H4 (cell line): ENCODE results near the gene PLCB1. TPM values are rescaled to one million over a fixed set of nuclear protein-coding genes. Genes with fewer than 3 reads are reported as not detected.
"Not testable (repeated sequence)": the region's sequence is repeated elsewhere in the genome, so short reads cannot be mapped to it uniquely, and the experiment has no call there.

ENCODE experiments used
- DNase-seq: peaks from one replicate; pipeline ENCODE4 v3.0.0-alpha.2; 2015; ENCODE audit warnings: low spot score
- total RNA-seq: library from RNA; depleted of rRNA; stranded (reverse); fragments of >200 nt; shearing (Covaris generic); gene quantifications from 2 replicates; pipeline ENCODE4 v1.2.3, GENCODE V29; 2014

The PLCB1 gene
- total RNA-seq, 1 experiment from 2014 or later, result 9.0 TPM

GRCh38 chr20:8402798-8403197, 270.7 kb downstream of the PLCB1 start:
- no peak for DNase-seq

GRCh38 chr20:8404912-8405635, 273.0 kb downstream of the PLCB1 start:
- DNase-seq, result no peak

- no peak for DNase-seq
Measured at GRCh38 chr20:8406391-8406790, 274.3 kb downstream of the PLCB1 start.

- DNase-seq, result no peak
Measured at GRCh38 chr20:8408587-8409307, 276.7 kb downstream of the PLCB1 start.

- DNase-seq, result no peak
Measured at GRCh38 chr20:8413691-8414090, 281.6 kb downstream of the PLCB1 start.

GRCh38 chr20:8414586-8415274, 282.7 kb downstream of the PLCB1 start:
- DNase-seq, result peak; percentile 56

GRCh38 chr20:8421981-8422380, 289.9 kb downstream of the PLCB1 start:
- DNase-seq, result no peak

- DNase-seq, result no peak
Measured at GRCh38 chr20:8423482-8423881, 291.4 kb downstream of the PLCB1 start.

GRCh38 chr20:8424010-8424409, 291.9 kb downstream of the PLCB1 start:
- peak; percentile 31 for DNase-seq

- DNase-seq, result no peak
Measured at GRCh38 chr20:8425016-8425415, 292.9 kb downstream of the PLCB1 start.

GRCh38 chr20:8425802-8426201, 293.7 kb downstream of the PLCB1 start:
- no peak for DNase-seq

- no peak for DNase-seq
Measured at GRCh38 chr20:8427419-8428040, 295.5 kb downstream of the PLCB1 start.

- DNase-seq, result no peak
Measured at GRCh38 chr20:8428988-8429387, 296.9 kb downstream of the PLCB1 start.

GRCh38 chr20:8431538-8432434, 299.7 kb downstream of the PLCB1 start:
- peak; percentile 5 for DNase-seq

- no peak for DNase-seq
Measured at GRCh38 chr20:8432435-8433148, 300.5 kb downstream of the PLCB1 start.

- no peak for DNase-seq
Measured at GRCh38 chr20:8433291-8433690, 301.2 kb downstream of the PLCB1 start.

- no peak for DNase-seq
Measured at GRCh38 chr20:8434326-8434876, 302.3 kb downstream of the PLCB1 start.

- no peak for DNase-seq
Measured at GRCh38 chr20:8435285-8436035, 303.4 kb downstream of the PLCB1 start.

GRCh38 chr20:8436938-8437337, 304.9 kb downstream of the PLCB1 start:
- not testable (repeated sequence) for DNase-seq
